ENCODE results near the gene MYOM3. TPM values are rescaled to one million over a fixed set of nuclear protein-coding genes. Genes with fewer than 3 reads are reported as not detected.
A peak's percentile ranks its signal among the peaks of the same experiment; 100 is the strongest.

MYOM3 gene
- polyA plus RNA-seq (ENCODE audit: insufficient read length in 12 of 12): 100 to 1,000 TPM; 135 to 506 (median 342) TPM
- long read RNA-seq, donor 1: 0 reads
- long read RNA-seq, donor 2, full-length matches to known transcripts: 14 of 51 reads
- long read RNA-seq, donor 2, partial matches to known transcripts: 37 of 51 reads
- long read RNA-seq, donor 2, other reads (novel, unspliced or antisense): 0 of 51 reads
- long read RNA-seq, donor 3, full-length matches to known transcripts: 4 of 4 reads
- long read RNA-seq, donor 3, partial matches to known transcripts: 0 of 4 reads
- long read RNA-seq, donor 3, other reads (novel, unspliced or antisense): 0 of 4 reads
- long read RNA-seq, donor 4, full-length matches to known transcripts: 2 of 2 reads
- long read RNA-seq, donor 4, partial matches to known transcripts: 0 of 2 reads
- long read RNA-seq, donor 4, other reads (novel, unspliced or antisense): 0 of 2 reads
- long read RNA-seq, donor 5, full-length matches to known transcripts: 7 of 51 reads
- long read RNA-seq, donor 5, partial matches to known transcripts: 44 of 51 reads
- long read RNA-seq, donor 5, other reads (novel, unspliced or antisense): 0 of 51 reads
- long read RNA-seq, donor 6, full-length matches to known transcripts: 9 of 23 reads
- long read RNA-seq, donor 6, partial matches to known transcripts: 14 of 23 reads
- long read RNA-seq, donor 6, other reads (novel, unspliced or antisense): 0 of 23 reads
- long read RNA-seq, donor 7, full-length matches to known transcripts: 8 of 37 reads
- long read RNA-seq, donor 7, partial matches to known transcripts: 29 of 37 reads
- long read RNA-seq, donor 7, other reads (novel, unspliced or antisense): 0 of 37 reads
- long read RNA-seq, donor 8, full-length matches to known transcripts: 21 of 117 reads
- long read RNA-seq, donor 8, partial matches to known transcripts: 96 of 117 reads
- long read RNA-seq, donor 8, other reads (novel, unspliced or antisense): 0 of 117 reads
- long read RNA-seq, donor 9, full-length matches to known transcripts: 5 of 18 reads
- long read RNA-seq, donor 9, partial matches to known transcripts: 13 of 18 reads
- long read RNA-seq, donor 9, other reads (novel, unspliced or antisense): 0 of 18 reads
- long read RNA-seq, donor 10, full-length matches to known transcripts: 25 of 118 reads
- long read RNA-seq, donor 10, partial matches to known transcripts: 93 of 118 reads
- long read RNA-seq, donor 10, other reads (novel, unspliced or antisense): 0 of 118 reads
- long read RNA-seq, donor 11, full-length matches to known transcripts: 11 of 60 reads
- long read RNA-seq, donor 11, partial matches to known transcripts: 49 of 60 reads
- long read RNA-seq, donor 11, other reads (novel, unspliced or antisense): 0 of 60 reads

GRCh38 chr1:24111996-24112779 is at the start of gene MYOM3:
MYOM3 (minus strand) TSS chr1:24112135; CDS start chr1:24108636, 3,499 bp downstream.
- DNase-seq: peak; percentile 38

GRCh38 chr1:24161270-24161669 is 49.3 kb upstream of the MYOM3 start:
- no peak for DNase-seq

- DNase-seq: no peak
Observed at GRCh38 chr1:24159366-24159765, 47.4 kb upstream of the MYOM3 start.

GRCh38 chr1:24157918-24158481 is 46.1 kb upstream of the MYOM3 start:
- DNase-seq: no peak

GRCh38 chr1:24156542-24157260 is 44.8 kb upstream of the MYOM3 start:
- no peak for DNase-seq

- no peak for DNase-seq
Observed at GRCh38 chr1:24155011-24155782, 43.3 kb upstream of the MYOM3 start.

GRCh38 chr1:24154215-24154614 is 42.3 kb upstream of the MYOM3 start:
- DNase-seq: no peak

GRCh38 chr1:24152631-24153494 is 40.9 kb upstream of the MYOM3 start:
- DNase-seq: no peak

- DNase-seq: no peak
Observed at GRCh38 chr1:24151175-24151533, 39.2 kb upstream of the MYOM3 start.

- DNase-seq: peak; percentile 78
Observed at GRCh38 chr1:24150234-24151174, 38.6 kb upstream of the MYOM3 start.

GRCh38 chr1:24149866-24150233 is 37.9 kb upstream of the MYOM3 start:
- no peak for DNase-seq

GRCh38 chr1:24147816-24148215 is 35.9 kb upstream of the MYOM3 start:
- no peak for DNase-seq

GRCh38 chr1:24147194-24147593 is 35.3 kb upstream of the MYOM3 start:
- DNase-seq: no peak

- no peak for DNase-seq
Observed at GRCh38 chr1:24142546-24143534, 30.9 kb upstream of the MYOM3 start, which contains the start of gene IL22RA1. IL22RA1 (minus strand) TSS chr1:24143140; CDS start chr1:24143082, 58 bp downstream.

- DNase-seq: no peak
Observed at GRCh38 chr1:24141311-24141997, 29.5 kb upstream of the MYOM3 start.
